OCI-LY7 (cell line): Measurements from ENCODE around the gene INSIG2. TPM values are rescaled to one million over a fixed set of nuclear protein-coding genes. Genes with fewer than 3 reads are reported as not detected.

Experiments used
- BruUV-seq: library from RNA; stranded (reverse); fragments of 400-500 nt; replicated peaks from 2 replicates; lab custom pipeline; 2021; lab: Mats Ljungman, UMichigan
- CTCF ChIA-PET: fragments of 300-600 bp; sonication (Branson Sonifier 250); formaldehyde crosslinking; loops from one replicate; lab custom pipeline; 2022; ENCODE audit warnings: antibody characterized with exemption; ENCODE audit not compliant: unreplicated experiment; lab: Charles Lee
- POLR2A ChIA-PET: fragments of 300-600 bp; sonication (Branson Sonifier 250); formaldehyde crosslinking; loops from one replicate; lab custom pipeline; 2022; ENCODE audit warnings: antibody characterized with exemption; lab: Charles Lee
- DNase-seq: peaks from one replicate; pipeline ENCODE4 v3.0.0-alpha.2; 2015; ENCODE audit warnings: low spot score
- H2AFZ ChIP-seq: fragments of 200-600 bp; sonication (generic), shearing (Covaris generic); 2 replicates; pipeline ENCODE4 v1.6.1; 2014; ENCODE audit warnings: mild to moderate bottlenecking, antibody characterized with exemption, low read length, moderate library complexity
- H3K27ac ChIP-seq: fragments of 200-600 bp; sonication (generic); 2 replicates; pipeline ENCODE4 v1.5.1; 2014; ENCODE audit warnings: mixed run types, low read depth, mild to moderate bottlenecking, moderate library complexity, low read length, inconsistent platforms; ENCODE audit not compliant: poor library complexity, severe bottlenecking
- H3K36me3 ChIP-seq: fragments of 200-600 bp; sonication (generic); 2 replicates; pipeline ENCODE4 v1.6.1; 2014; ENCODE audit warnings: mild to moderate bottlenecking, antibody characterized with exemption, low read length, moderate library complexity, mixed read lengths; ENCODE audit not compliant: insufficient read depth
- H3K4me1 ChIP-seq: fragments of 200-600 bp; sonication (generic); 2 replicates; pipeline ENCODE4 v1.5.1; 2014; ENCODE audit warnings: mild to moderate bottlenecking, low read length; ENCODE audit not compliant: insufficient read depth, poor library complexity, severe bottlenecking
- H3K4me2 ChIP-seq: fragments of 200-600 bp; sonication (generic); 2 replicates; pipeline ENCODE4 v1.6.1; 2014; ENCODE audit warnings: mild to moderate bottlenecking, low read length
- H3K4me3 ChIP-seq: fragments of 200-600 bp; sonication (generic); 2 replicates; pipeline ENCODE4 v1.5.1; 2014; ENCODE audit warnings: mild to moderate bottlenecking, low read depth, low read length; ENCODE audit not compliant: poor library complexity, severe bottlenecking
- H3K79me2 ChIP-seq: fragments of 200-600 bp; sonication (generic); 2 replicates; pipeline ENCODE4 v1.6.1; 2016; ENCODE audit warnings: low read depth, mild to moderate bottlenecking, low read length, moderate library complexity, mixed read lengths; ENCODE audit not compliant: insufficient read depth
- H3K9me2 ChIP-seq: fragments of 200-600 bp; sonication (generic); 2 replicates; pipeline ENCODE4 v1.6.1; 2016; ENCODE audit warnings: mild to moderate bottlenecking, low read length, mixed read lengths; ENCODE audit not compliant: insufficient read depth
- H3K9me3 ChIP-seq: fragments of 200-600 bp; sonication (generic); 2 replicates; pipeline ENCODE4 v1.6.1; 2014; ENCODE audit warnings: mild to moderate bottlenecking, mixed run types, low read length, mixed read lengths
- H4K20me1 ChIP-seq: fragments of 200-600 bp; sonication (generic); 2 replicates; pipeline ENCODE4 v1.6.1; 2014; ENCODE audit warnings: mild to moderate bottlenecking, antibody characterized with exemption, low read length, moderate library complexity, mixed read lengths; ENCODE audit not compliant: insufficient read depth
- CTCF ChIP-seq: fragments of 200-600 bp; sonication (generic); conservative IDR thresholded peaks from 2 replicates; pipeline ENCODE4 v1.5.1; 2014; ENCODE audit warnings: mild to moderate bottlenecking, antibody characterized with exemption, low read length, moderate library complexity, mixed read lengths
- EZH2phosphoT487 ChIP-seq: fragments of 200-600 bp; sonication (generic); IDR thresholded peaks from 2 replicates; pipeline ENCODE4 v1.6.1; 2018; ENCODE audit warnings: low read depth, borderline replicate concordance, mild to moderate bottlenecking, mixed run types, antibody characterized with exemption, low read length, moderate library complexity, mixed read lengths
- intact Hi-C: fragments of 100-400 bp; cut with micrococcal nuclease; formaldehyde crosslinking; loops from one replicate; pipeline ENCODE4 v1.10.0; 2022; ENCODE audit not compliant: unreplicated experiment
- total RNA-seq, 2 experiments: library from RNA; depleted of rRNA in 1 of 2; stranded (reverse); fragments of >200 nt in 1 of 2; shearing (Covaris generic) in 1 of 2; gene quantifications; 2 replicates each; pipeline ENCODE4 v1.2.3, GENCODE V29; 2014 to 2022

Gene INSIG2
- total RNA-seq, 2 experiments from 2014 or later = 5.9 to 21.2 TPM

- H3K27ac ChIP-seq = no peak overlapping the region
- no peaks in the 10 kb centered on the region for H3K36me3 ChIP-seq
- no TSS peak for BruUV-seq
- no peaks in the 10 kb centered on the region for H3K79me2 ChIP-seq
- H3K4me2 ChIP-seq = no peak overlapping the region
- ChIA-PET CTCF (interaction anchor here (1.0 to 4.1 kb wide), 3 partner anchors 8 to 16 kb away, joined by 4 to 56 read pairs (median 11); no protein-coding TSS in a partner anchor), POLR2A (interaction anchor here (2.8 to 4.8 kb wide), 3 partner anchors 7 to 19 kb away, joined by 18 to 72 read pairs (median 20); no protein-coding TSS in a partner anchor)
- peak overlapping the region; percentile 56 for H2AFZ ChIP-seq
- TF ChIP-seq EZH2phosphoT487 = no peak
- no peak for TF ChIP-seq CTCF
- intact Hi-C loops = loop anchor here (5.0 to 10.0 kb wide), 2 partner anchors 154 to 806 kb away; no protein-coding TSS in a partner anchor
- H3K4me3 ChIP-seq = no peak overlapping the region
- peaks cover 42% of the 10 kb centered on the region for H3K4me1 ChIP-seq
- no peak for DNase-seq
- no peaks in the 10 kb centered on the region for H3K9me2 ChIP-seq
- no peaks in the 10 kb centered on the region for H3K9me3 ChIP-seq
- H4K20me1 ChIP-seq = no peaks in the 10 kb centered on the region
These were observed 39.9 kb upstream of the INSIG2 start for GRCh38 chr2:118048401-118048800.

- peak; percentile 50 for DNase-seq
These were observed 39.0 kb upstream of the INSIG2 start for GRCh38 chr2:118049140-118049815.

More at GRCh38 chr2:118049140-118049815, 39.0 kb upstream of the INSIG2 start:
- Histone ChIP-seq H2AFZ (peak overlapping the region; percentile 65; the same call in 1 of the 2 replicates), H3K9me2 (no peaks in the 10 kb centered on the region), H3K36me3 (no peaks in the 10 kb centered on the region), H3K4me1 (peaks cover 46% of the 10 kb centered on the region), H3K79me2 (no peaks in the 10 kb centered on the region), H3K4me3 (no peak overlapping the region), H3K27ac (no peak overlapping the region), H3K4me2 (peak overlapping the region; percentile 35), H3K9me3 (no peaks in the 10 kb centered on the region), H4K20me1 (no peaks in the 10 kb centered on the region)
- no TSS peak for BruUV-seq
- TF ChIP-seq EZH2phosphoT487 (no peak), CTCF (no peak)
- CTCF ChIA-PET = interaction anchor here (4.1 kb wide), 1 partner anchor 11 kb away, joined by 56 read pairs; no protein-coding TSS in a partner anchor
- intact Hi-C loops = loop anchor here (5.0 to 10.0 kb wide), 2 partner anchors 153 to 806 kb away; no protein-coding TSS in a partner anchor
- POLR2A ChIA-PET = interaction anchor here (1.1 to 4.8 kb wide), 3 partner anchors 11 to 22 kb away, joined by 4 to 72 read pairs (median 18); no protein-coding TSS in a partner anchor
